ENCODE measurements around the gene HACD1.
"Not testable (repeated sequence)": the region's sequence is repeated elsewhere in the genome, so short reads cannot be mapped to it uniquely, and the experiment has no call there.

Gene HACD1

DNA sequence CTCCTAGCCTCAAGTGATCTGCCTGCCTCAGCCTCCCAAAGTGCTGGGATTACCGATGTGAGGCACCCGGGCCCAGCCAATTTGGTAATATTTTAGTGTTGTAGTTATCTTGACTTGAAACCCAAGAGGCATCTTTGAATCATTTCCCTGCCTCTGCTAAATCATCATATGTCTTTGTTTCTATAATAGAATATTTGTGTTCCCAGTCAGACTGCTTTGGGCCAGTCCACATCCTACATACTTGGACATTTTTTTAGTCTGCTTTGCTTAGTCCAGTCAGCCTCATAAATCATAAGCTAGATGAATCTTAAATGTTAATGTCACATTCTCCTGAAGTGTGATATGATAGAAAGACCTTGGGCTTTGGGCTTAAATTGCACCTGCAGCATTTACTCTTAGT is 32.7 kb upstream of the HACD1 start:
- peaks cover 11% of the 10 kb centered on the region for H3K9me3 Mint-ChIP-seq
- peaks cover 52% of the 10 kb centered on the region for H3K4me1 Mint-ChIP-seq (ENCODE audit: low read depth)
- no peak overlapping the region for H3K4me3 Mint-ChIP-seq
- no peaks in the 10 kb centered on the region for H3K27me3 Mint-ChIP-seq
- H3K36me3 Mint-ChIP-seq (ENCODE audit: low read depth): peaks cover 48% of the 10 kb centered on the region
- H3K27ac Mint-ChIP-seq: no peak overlapping the region
- intact Hi-C loops (cut with micrococcal nuclease): loop anchor here (5.0 to 10.0 kb wide), 2 partner anchors 155 to 1793 kb away; partner anchors contain the start of gene MRC1

DNA sequence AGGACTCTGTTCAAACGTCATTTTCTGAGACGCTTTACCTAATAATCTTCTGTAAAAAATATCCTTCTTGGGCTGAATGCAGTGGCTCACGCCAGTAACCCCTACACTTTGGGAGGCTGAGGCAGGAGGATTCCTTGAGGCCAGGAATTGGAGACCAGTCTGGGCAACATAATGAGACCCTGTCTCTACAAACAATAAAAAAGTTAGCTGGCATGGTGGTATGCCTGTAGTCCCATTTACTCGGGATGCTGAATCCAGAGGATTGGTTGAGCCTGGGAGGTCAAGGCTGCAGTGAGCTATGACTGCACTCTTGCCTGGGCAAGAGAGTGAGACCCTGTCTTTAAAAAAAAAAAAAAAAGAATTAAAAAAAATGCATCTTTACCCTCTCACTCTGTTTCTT is 31.9 kb upstream of the HACD1 start:
- intact Hi-C loops (cut with micrococcal nuclease): loop anchor here (5.0 to 10.0 kb wide), 2 partner anchors 156 to 1792 kb away; partner anchors contain the start of gene MRC1
- Mint-ChIP-seq H3K27me3 (no peaks in the 10 kb centered on the region), H3K27ac (no peak overlapping the region), H3K9me3 (peaks cover 11% of the 10 kb centered on the region), H3K36me3 (ENCODE audit: low read depth) (peaks cover 55% of the 10 kb centered on the region), H3K4me1 (ENCODE audit: low read depth) (peaks cover 56% of the 10 kb centered on the region), H3K4me3 (no peak overlapping the region)

DNA sequence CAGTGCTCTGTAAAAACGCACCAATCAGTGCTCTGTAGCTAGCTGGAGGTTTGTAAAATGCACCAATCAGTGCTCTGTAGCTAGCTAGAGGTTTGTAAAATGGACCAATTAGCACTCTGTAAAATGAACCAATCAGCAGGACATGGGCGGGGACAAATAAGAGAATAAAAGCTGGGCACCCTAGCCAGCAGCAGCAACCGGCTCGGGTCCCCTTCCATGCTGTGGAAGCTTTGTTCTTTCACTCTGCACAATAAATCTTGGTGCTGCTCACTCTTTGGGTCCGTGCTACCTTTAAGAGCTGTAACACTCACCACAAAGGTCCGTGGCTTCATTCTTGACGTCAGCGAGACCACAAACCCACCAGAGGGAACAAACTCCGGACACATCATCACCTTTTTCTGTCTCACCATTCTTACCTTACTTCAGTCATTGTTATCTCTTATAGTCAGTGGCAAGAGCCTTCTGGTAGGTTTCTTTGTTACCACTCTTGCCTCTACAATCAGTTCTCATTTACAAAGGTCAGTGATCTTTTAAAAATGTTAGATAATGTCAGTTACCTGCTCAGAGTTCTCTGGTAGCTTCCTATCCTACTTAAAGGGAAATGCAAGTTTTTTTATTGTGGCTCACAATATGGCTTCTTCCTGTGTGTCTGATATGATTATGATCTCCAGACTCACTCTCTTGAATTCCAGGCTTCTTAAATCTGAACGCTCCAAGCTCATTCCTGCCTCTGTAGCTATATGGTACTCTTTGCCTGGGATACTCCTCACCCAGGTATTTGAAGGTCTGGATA is 31.3 kb upstream of the HACD1 start:
- Mint-ChIP-seq H3K27me3 (no peaks in the 10 kb centered on the region), H3K9me3 (peaks cover 9% of the 10 kb centered on the region), H3K36me3 (ENCODE audit: low read depth) (peaks cover 60% of the 10 kb centered on the region), H3K4me3 (no peak overlapping the region), H3K27ac (peak overlapping the region; percentile 67), H3K4me1 (ENCODE audit: low read depth) (peaks cover 56% of the 10 kb centered on the region)
- intact Hi-C loops (cut with micrococcal nuclease): loop anchor here (5.0 to 10.0 kb wide), 2 partner anchors 156 to 1791 kb away; partner anchors contain the start of gene MRC1

DNA sequence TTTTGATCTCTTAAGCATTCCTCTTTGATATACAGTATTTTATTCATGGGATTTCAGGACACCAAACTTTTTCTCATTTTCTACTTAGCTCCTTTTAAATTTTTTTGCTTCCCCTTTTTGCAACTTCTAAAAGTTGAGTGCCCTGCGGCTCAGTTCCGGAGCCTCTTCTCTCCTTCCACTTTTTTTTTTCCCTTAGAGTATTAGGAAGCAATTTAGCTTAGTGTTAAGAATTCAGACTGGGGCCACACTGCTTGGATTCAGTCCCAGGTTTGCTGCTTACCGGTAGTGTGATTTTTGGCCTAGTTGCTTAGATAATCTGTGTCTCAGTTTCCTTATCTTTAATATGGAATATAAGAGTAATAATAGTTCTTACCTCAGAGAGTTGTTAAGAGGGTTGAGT is 30.2 kb upstream of the HACD1 start:
- peak overlapping the region; percentile 53 for H3K4me3 Mint-ChIP-seq

DNA sequence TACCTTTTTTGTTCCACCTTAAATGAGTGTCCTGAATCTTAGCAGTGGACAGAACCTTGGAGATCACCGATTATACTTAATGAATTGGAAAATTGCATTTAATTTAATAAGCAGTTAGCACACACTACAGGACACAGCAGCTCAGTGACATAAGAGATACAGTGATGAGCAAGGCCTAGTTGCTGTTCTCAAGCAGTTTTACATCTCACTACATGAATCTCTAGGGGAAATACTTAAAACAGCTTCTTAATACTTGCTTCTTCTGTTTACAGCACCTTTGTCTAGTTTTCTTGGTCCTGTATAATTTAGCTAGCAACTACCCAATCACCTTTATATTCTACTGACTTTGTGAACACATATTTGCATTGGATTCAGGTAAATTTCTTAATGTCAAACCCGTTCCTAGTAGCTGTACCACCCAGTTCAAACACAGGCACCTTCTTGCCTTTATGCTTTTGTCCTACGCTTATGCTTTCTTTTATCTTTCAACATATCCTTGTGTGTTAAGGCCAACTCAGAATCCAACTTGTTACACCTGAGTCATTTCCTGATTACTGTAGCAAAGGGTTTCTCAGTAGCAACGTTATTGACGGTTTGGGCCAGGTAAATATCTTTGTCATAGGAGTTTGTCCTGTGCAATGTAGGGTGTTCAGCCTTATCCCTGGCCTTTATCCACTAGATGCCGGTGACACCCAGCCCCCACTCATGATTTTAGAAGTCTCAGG is 28.6 kb upstream of the HACD1 start:
- H3K9me3 Mint-ChIP-seq: no peaks in the 10 kb centered on the region
- no peak overlapping the region for H3K4me3 Mint-ChIP-seq
- H3K27me3 Mint-ChIP-seq: no peaks in the 10 kb centered on the region
- no peak overlapping the region for H3K27ac Mint-ChIP-seq
- H3K36me3 Mint-ChIP-seq (ENCODE audit: low read depth): peaks cover 44% of the 10 kb centered on the region
- intact Hi-C loops (cut with micrococcal nuclease): loop anchor here (5.0 to 10.0 kb wide), 2 partner anchors 159 to 1788 kb away; partner anchors contain the start of gene MRC1
- peaks cover 47% of the 10 kb centered on the region for H3K4me1 Mint-ChIP-seq (ENCODE audit: low read depth)

More for the DNA sequence above, 30.2 kb upstream of the HACD1 start:
- intact Hi-C loops (cut with micrococcal nuclease): loop anchor here (5.0 to 10.0 kb wide), 2 partner anchors 157 to 1790 kb away; partner anchors contain the start of gene MRC1
- Mint-ChIP-seq H3K27me3 (no peaks in the 10 kb centered on the region), H3K9me3 (no peaks in the 10 kb centered on the region), H3K4me1 (ENCODE audit: low read depth) (peaks cover 56% of the 10 kb centered on the region), H3K27ac (peak overlapping the region; percentile 67), H3K36me3 (ENCODE audit: low read depth) (peaks cover 53% of the 10 kb centered on the region)

DNA sequence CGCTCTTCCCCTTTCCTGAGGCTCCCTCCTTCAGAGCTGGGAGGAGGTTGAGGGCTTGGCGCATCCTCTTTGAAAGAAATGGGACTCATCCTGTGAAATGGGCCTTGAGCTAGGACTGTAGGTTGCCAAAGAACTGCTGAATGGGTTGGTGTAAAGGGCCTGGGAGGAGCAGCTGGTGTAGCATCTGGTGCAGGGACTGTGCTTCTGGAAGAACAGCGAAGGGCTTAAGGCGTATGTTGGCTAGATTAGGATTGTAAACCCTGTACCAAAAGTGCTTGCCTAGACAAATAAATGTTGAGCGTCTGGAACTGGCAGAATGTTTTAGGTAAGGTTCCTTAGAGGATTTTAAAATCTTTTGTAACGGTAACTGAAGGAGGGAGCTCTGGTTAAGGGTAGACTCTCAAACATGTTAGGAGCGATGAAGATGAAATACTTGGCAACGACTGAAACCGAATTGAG is 27.3 kb upstream of the HACD1 start:
- intact Hi-C loops (cut with micrococcal nuclease): loop anchor here (10.0 kb wide), 1 partner anchor 160 kb away; the partner anchor contains the start of gene MRC1
- Mint-ChIP-seq H3K4me3 (peak overlapping the region; percentile 99), H3K27ac (peak overlapping the region; percentile 99), H3K36me3 (ENCODE audit: low read depth) (peaks cover 32% of the 10 kb centered on the region), H3K9me3 (no peaks in the 10 kb centered on the region), H3K4me1 (ENCODE audit: low read depth) (peaks cover 47% of the 10 kb centered on the region), H3K27me3 (no peaks in the 10 kb centered on the region)

GRCh38 chr10:17643755-17644484 is 26.7 kb upstream of the HACD1 start, which contains the start of gene STAM:
Gene STAM (plus strand): TSS chr10:17644151. CDS start chr10:17644340, 189 bp downstream.
- intact Hi-C loops (cut with micrococcal nuclease): loop anchor here (10.0 kb wide), 1 partner anchor 161 kb away; the partner anchor contains the start of gene MRC1
- no peaks in the 10 kb centered on the region for H3K9me3 Mint-ChIP-seq
- H3K4me3 Mint-ChIP-seq: peak within 1 kb of the TSS; percentile 99
- H3K36me3 Mint-ChIP-seq (ENCODE audit: low read depth): peaks cover 26% of the 10 kb centered on the region
- peaks cover 41% of the 10 kb centered on the region for H3K4me1 Mint-ChIP-seq (ENCODE audit: low read depth)
- peak within 1 kb of the TSS; percentile 99 for H3K27ac Mint-ChIP-seq
- no peaks in the 10 kb centered on the region for H3K27me3 Mint-ChIP-seq

DNA sequence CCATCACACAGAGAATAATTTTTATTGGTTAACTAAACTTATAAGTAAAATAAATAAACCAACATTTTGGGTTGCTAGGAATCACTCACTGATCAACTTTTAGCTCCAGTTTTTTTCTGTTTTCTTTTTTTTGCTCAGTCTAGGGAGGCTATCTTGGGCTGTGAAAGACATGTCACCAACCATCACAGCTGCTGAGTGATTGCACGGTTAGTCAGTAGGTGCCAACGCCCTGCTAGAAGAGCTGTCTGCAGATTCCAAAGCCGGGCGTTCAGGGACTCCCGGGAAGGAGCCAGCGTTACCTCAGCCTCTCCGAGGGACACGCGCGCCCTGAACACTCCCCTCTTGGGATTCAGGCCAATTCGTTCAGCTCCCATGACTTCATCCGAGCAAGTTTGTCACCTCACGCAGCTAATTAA is 26.2 kb upstream of the HACD1 start:
- H3K4me1 Mint-ChIP-seq (ENCODE audit: low read depth): peaks cover 35% of the 10 kb centered on the region
- no peaks in the 10 kb centered on the region for H3K27me3 Mint-ChIP-seq
- peak overlapping the region; percentile 99 for H3K27ac Mint-ChIP-seq
- no peaks in the 10 kb centered on the region for H3K9me3 Mint-ChIP-seq
- H3K36me3 Mint-ChIP-seq (ENCODE audit: low read depth): peaks cover 20% of the 10 kb centered on the region
- H3K4me3 Mint-ChIP-seq: peak overlapping the region; percentile 99
- intact Hi-C loops (cut with micrococcal nuclease): loop anchor here (10.0 kb wide), 1 partner anchor 161 kb away; the partner anchor contains the start of gene MRC1

- Mint-ChIP-seq H3K9me3 (no peaks in the 10 kb centered on the region), H3K4me3 (no peak overlapping the region), H3K27me3 (no peaks in the 10 kb centered on the region), H3K27ac (no peak overlapping the region), H3K4me1 (ENCODE audit: low read depth) (peaks cover 10% of the 10 kb centered on the region), H3K36me3 (ENCODE audit: low read depth) (peaks cover 15% of the 10 kb centered on the region)
- intact Hi-C loops (cut with micrococcal nuclease): loop anchor here (10.0 kb wide), 1 partner anchor 164 kb away; the partner anchor contains the start of gene MRC1
These were observed 23.2 kb upstream of the HACD1 start for GRCh38 chr10:17640331-17640816.

DNA sequence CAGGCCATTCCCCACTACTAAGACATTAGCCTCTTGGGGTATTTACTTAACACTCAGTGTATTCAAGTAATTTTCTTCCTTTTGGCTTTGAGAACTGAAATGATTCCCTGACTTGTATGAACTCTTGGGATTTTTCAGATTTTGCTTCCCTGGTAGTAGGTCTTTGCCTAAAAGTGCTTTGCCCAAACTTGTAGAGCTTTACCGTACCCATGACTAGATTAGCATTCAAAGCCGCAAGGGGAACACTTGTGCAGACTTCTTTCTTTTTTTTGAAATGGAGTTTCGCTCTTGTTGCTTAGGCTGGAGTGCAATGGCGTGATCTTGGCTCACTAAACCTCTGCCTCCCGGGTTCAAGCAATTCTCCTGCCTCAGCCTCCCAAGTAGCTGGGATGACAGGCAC is 20.7 kb upstream of the HACD1 start:
- no peak overlapping the region for H3K4me3 Mint-ChIP-seq
- H3K27ac Mint-ChIP-seq: no peak overlapping the region
- H3K9me3 Mint-ChIP-seq: no peaks in the 10 kb centered on the region
- intact Hi-C loops (cut with micrococcal nuclease): no loop called here
- H3K27me3 Mint-ChIP-seq: no peaks in the 10 kb centered on the region
- no peaks in the 10 kb centered on the region for H3K36me3 Mint-ChIP-seq (ENCODE audit: low read depth)
- H3K4me1 Mint-ChIP-seq (ENCODE audit: low read depth): peaks cover under 1% of the 10 kb centered on the region

GRCh38 chr10:17633353-17633752 is 16.2 kb upstream of the HACD1 start:
- no peaks in the 10 kb centered on the region for H3K9me3 Mint-ChIP-seq
- peaks cover 8% of the 10 kb centered on the region for H3K4me1 Mint-ChIP-seq (ENCODE audit: low read depth)
- H3K27ac Mint-ChIP-seq: no peak overlapping the region
- H3K27me3 Mint-ChIP-seq: no peaks in the 10 kb centered on the region
- intact Hi-C loops (cut with micrococcal nuclease): no loop called here
- no peak overlapping the region for H3K4me3 Mint-ChIP-seq
- no peaks in the 10 kb centered on the region for H3K36me3 Mint-ChIP-seq (ENCODE audit: low read depth)

DNA sequence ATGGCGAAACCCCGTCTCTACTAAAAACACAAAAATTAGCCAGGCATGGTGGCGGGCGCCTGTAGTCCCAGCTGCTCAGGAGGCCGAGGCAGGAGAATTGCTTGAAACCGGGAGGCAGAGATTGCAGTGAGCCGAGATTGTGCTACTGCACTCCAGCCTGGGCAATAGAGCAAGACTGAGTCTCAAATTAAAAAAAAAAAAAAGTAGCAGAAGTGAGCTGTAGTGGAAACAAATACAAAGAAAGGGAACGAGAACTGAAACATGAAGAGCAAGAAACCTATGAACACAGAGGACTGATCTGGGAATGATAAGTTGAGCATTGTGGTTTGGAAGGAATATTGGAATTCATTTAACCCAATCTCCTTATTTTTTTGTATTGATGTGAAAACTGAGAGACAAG is 15.4 kb upstream of the HACD1 start:
- H3K36me3 Mint-ChIP-seq (ENCODE audit: low read depth); H3K4me1 Mint-ChIP-seq (ENCODE audit: low read depth); H3K4me3 Mint-ChIP-seq; H3K9me3 Mint-ChIP-seq; H3K27me3 Mint-ChIP-seq; H3K27ac Mint-ChIP-seq; intact Hi-C loops (cut with micrococcal nuclease): not testable (repeated sequence)

GRCh38 chr10:17626656-17627055 is 9.5 kb upstream of the HACD1 start:
- Mint-ChIP-seq H3K4me1 (ENCODE audit: low read depth) (no peaks in the 10 kb centered on the region), H3K27ac (no peak overlapping the region), H3K27me3 (peaks cover 12% of the 10 kb centered on the region), H3K36me3 (ENCODE audit: low read depth) (no peaks in the 10 kb centered on the region), H3K9me3 (no peaks in the 10 kb centered on the region), H3K4me3 (no peak overlapping the region)
- intact Hi-C loops (cut with micrococcal nuclease): no loop called here
